IMR-90 (cell line): ENCODE measurements around the gene OSCP1.

ENCODE experiments used
- BHLHE40 ChIP-seq: fragments of 150-350 bp; IDR thresholded peaks from 2 replicates; pipeline ENCODE4 v1.6.1; 2016; ENCODE audit warnings: mild to moderate bottlenecking, low read depth, low read length
- CEBPB ChIP-seq: IDR thresholded peaks from 2 replicates; pipeline ENCODE4 v1.6.1; 2012; ENCODE audit warnings: low read depth, low read length, improper control_type of control experiment
- CTCF ChIP-seq: conservative IDR thresholded peaks from 2 replicates; pipeline ENCODE4 v1.5.1; 2012; ENCODE audit warnings: mild to moderate bottlenecking, low read depth, low read length, improper control_type of control experiment
- ELK1 ChIP-seq: fragments of 150-350 bp; IDR thresholded peaks from 2 replicates; pipeline ENCODE4 v1.6.1; 2016; ENCODE audit warnings: low read depth, mild to moderate bottlenecking, low read length, moderate library complexity, borderline replicate concordance
- FOS ChIP-seq: fragments of 150-350 bp; IDR thresholded peaks from 2 replicates; pipeline ENCODE4 v1.6.1; 2016; ENCODE audit warnings: low read depth, low read length
- MAFK ChIP-seq: IDR thresholded peaks from 2 replicates; pipeline ENCODE4 v1.6.1; 2012; ENCODE audit warnings: low read depth, low read length, improper control_type of control experiment
- MXI1 ChIP-seq: IDR thresholded peaks from 2 replicates; pipeline ENCODE4 v1.6.1; 2012; ENCODE audit warnings: low read depth, mild to moderate bottlenecking, low read length, moderate library complexity, borderline replicate concordance
- NFE2L2 ChIP-seq: fragments of 150-350 bp; IDR thresholded peaks from 2 replicates; pipeline ENCODE4 v1.6.1; 2016; ENCODE audit warnings: low read depth, mild to moderate bottlenecking, low read length
- POLR2A ChIP-seq: IDR thresholded peaks from 2 replicates; pipeline ENCODE4 v1.6.1; 2012; ENCODE audit warnings: mild to moderate bottlenecking, low read depth, low read length
- RAD21 ChIP-seq: IDR thresholded peaks from 2 replicates; pipeline ENCODE4 v1.6.1; 2012; ENCODE audit warnings: low read length, improper control_type of control experiment
- RCOR1 ChIP-seq: IDR thresholded peaks from 2 replicates; pipeline ENCODE4 v1.6.1; 2012; ENCODE audit warnings: mild to moderate bottlenecking, low read length, improper control_type of control experiment; ENCODE audit not compliant: insufficient replicate concordance
- RFX5 ChIP-seq: IDR thresholded peaks from 2 replicates; pipeline ENCODE4 v1.8.0; 2012; ENCODE audit warnings: low read depth, mild to moderate bottlenecking, low read length, moderate library complexity
- SMC3 ChIP-seq: fragments of 150-350 bp; IDR thresholded peaks from 2 replicates; pipeline ENCODE4 v1.6.1; 2016; ENCODE audit warnings: low read depth, mild to moderate bottlenecking, antibody characterized with exemption, low read length, moderate library complexity
- USF2 ChIP-seq: fragments of 150-350 bp; IDR thresholded peaks from 2 replicates; pipeline ENCODE4 v1.6.1; 2017; ENCODE audit warnings: mild to moderate bottlenecking, antibody characterized with exemption, low read length, low read depth

- TF ChIP-seq CTCF = no peak
- no peak for TF ChIP-seq RAD21
- no peak for TF ChIP-seq MXI1
- no peak for TF ChIP-seq POLR2A
- no peak for TF ChIP-seq BHLHE40
- TF ChIP-seq ELK1 = no peak
- no peak for TF ChIP-seq USF2
- TF ChIP-seq SMC3 = no peak
- TF ChIP-seq NFE2L2 = no peak
- TF ChIP-seq FOS = no peak
- no peak for TF ChIP-seq RFX5
- no peak for TF ChIP-seq MAFK
- no peak for TF ChIP-seq RCOR1
- TF ChIP-seq CEBPB = no peak
Observed at GRCh38 chr1:36390411-36390810, 59.8 kb downstream of the OSCP1 start.
